ENCODE results near the gene SLC2A11. TPM values are rescaled to one million over a fixed set of nuclear protein-coding genes. Genes with fewer than 3 reads are reported as not detected.

The SLC2A11 gene
- total RNA-seq, 2 experiments from 2014 or later: 16.4 to 50.2 TPM

- Histone ChIP-seq H3K4me1 (ENCODE audit: insufficient read depth, low read length, poor library complexity, severe bottlenecking) (no peaks in the 10 kb centered on the region), H3K9me2 (ENCODE audit: insufficient read depth, low read length) (no peaks in the 10 kb centered on the region), H2AFZ (ENCODE audit: low read length) (no peak overlapping the region), H3K36me3 (ENCODE audit: insufficient read depth, low read length) (peaks cover 31% of the 10 kb centered on the region), H3K27ac (ENCODE audit: low read depth, low read length, poor library complexity, severe bottlenecking) (no peak overlapping the region), H3K4me3 (ENCODE audit: low read depth, low read length, poor library complexity, severe bottlenecking) (no peak overlapping the region), H3K79me2 (ENCODE audit: insufficient read depth, low read depth, low read length) (no peaks in the 10 kb centered on the region), H3K9me3 (ENCODE audit: low read length) (no peaks in the 10 kb centered on the region), H4K20me1 (ENCODE audit: insufficient read depth, low read length) (no peaks in the 10 kb centered on the region), H3K4me2 (ENCODE audit: low read length) (no peak overlapping the region)
- DNase-seq (ENCODE audit: low spot score): no peak
- TF ChIP-seq EZH2phosphoT487 (IDR thresholded peaks at IDR 0.05; ENCODE audit: borderline replicate concordance, low read depth, low read length) (no peak), CTCF (conservative IDR thresholded peaks at IDR 0.05; ENCODE audit: low read length) (no peak)
- BruUV-seq (replicated peaks): no TSS peak
- POLR2A ChIA-PET: interaction anchor here (1.0 kb wide), 1 partner anchor 10 kb away, joined by 3 read pairs; no protein-coding TSS in a partner anchor
- intact Hi-C loops (cut with micrococcal nuclease; ENCODE audit: unreplicated experiment): no loop called here
- CTCF ChIA-PET (ENCODE audit: unreplicated experiment): interaction anchor here (0.5 kb wide), 1 partner anchor 24 kb away, joined by 3 read pairs; no protein-coding TSS in a partner anchor
Observed at GRCh38 chr22:23868580-23868979, 10.9 kb downstream of the SLC2A11 start.

GRCh38 chr22:23874871-23875270 is 17.2 kb downstream of the SLC2A11 start:
- Histone ChIP-seq H2AFZ (ENCODE audit: low read length) (no peak overlapping the region), H4K20me1 (ENCODE audit: insufficient read depth, low read length) (no peaks in the 10 kb centered on the region), H3K4me1 (ENCODE audit: insufficient read depth, low read length, poor library complexity, severe bottlenecking) (peaks cover 10% of the 10 kb centered on the region), H3K27ac (ENCODE audit: low read depth, low read length, poor library complexity, severe bottlenecking) (no peak overlapping the region), H3K4me3 (ENCODE audit: low read depth, low read length, poor library complexity, severe bottlenecking) (no peak overlapping the region), H3K79me2 (ENCODE audit: insufficient read depth, low read depth, low read length) (no peaks in the 10 kb centered on the region), H3K9me2 (ENCODE audit: insufficient read depth, low read length) (no peaks in the 10 kb centered on the region), H3K4me2 (ENCODE audit: low read length) (no peak overlapping the region), H3K9me3 (ENCODE audit: low read length) (no peaks in the 10 kb centered on the region), H3K36me3 (ENCODE audit: insufficient read depth, low read length) (peaks cover 42% of the 10 kb centered on the region)
- BruUV-seq (replicated peaks): no TSS peak
- intact Hi-C loops (cut with micrococcal nuclease; ENCODE audit: unreplicated experiment): no loop called here
- ChIA-PET POLR2A (interaction anchor here (1.0 kb wide), 1 partner anchor 9 kb away, joined by 3 read pairs; no protein-coding TSS in a partner anchor), CTCF (ENCODE audit: unreplicated experiment) (no interaction called here)
- TF ChIP-seq EZH2phosphoT487 (IDR thresholded peaks at IDR 0.05; ENCODE audit: borderline replicate concordance, low read depth, low read length): no peak
- DNase-seq (ENCODE audit: low spot score): no peak

- no peak overlapping the region for H3K27ac ChIP-seq (ENCODE audit: low read depth, low read length, poor library complexity, severe bottlenecking)
- H4K20me1 ChIP-seq (ENCODE audit: insufficient read depth, low read length): no peaks in the 10 kb centered on the region
- CTCF ChIA-PET (ENCODE audit: unreplicated experiment): no interaction called here
- BruUV-seq (replicated peaks): no TSS peak
- no peaks in the 10 kb centered on the region for H3K79me2 ChIP-seq (ENCODE audit: insufficient read depth, low read depth, low read length)
- POLR2A ChIA-PET: interaction anchor here (1.0 kb wide), 1 partner anchor 10 kb away, joined by 3 read pairs; no protein-coding TSS in a partner anchor
- no peak for DNase-seq (ENCODE audit: low spot score)
- H3K4me1 ChIP-seq (ENCODE audit: insufficient read depth, low read length, poor library complexity, severe bottlenecking): peaks cover 10% of the 10 kb centered on the region
- H3K36me3 ChIP-seq (ENCODE audit: insufficient read depth, low read length): peaks cover 36% of the 10 kb centered on the region; the same call in 1 of the 2 replicates
- no peaks in the 10 kb centered on the region for H3K9me3 ChIP-seq (ENCODE audit: low read length)
- H2AFZ ChIP-seq (ENCODE audit: low read length): no peak overlapping the region
- no peaks in the 10 kb centered on the region for H3K9me2 ChIP-seq (ENCODE audit: insufficient read depth, low read length)
- TF ChIP-seq EZH2phosphoT487 (IDR thresholded peaks at IDR 0.05; ENCODE audit: borderline replicate concordance, low read depth, low read length) (no peak), CTCF (conservative IDR thresholded peaks at IDR 0.05; ENCODE audit: low read length) (no peak)
- H3K4me2 ChIP-seq (ENCODE audit: low read length): no peak overlapping the region
- H3K4me3 ChIP-seq (ENCODE audit: low read depth, low read length, poor library complexity, severe bottlenecking): no peak overlapping the region
- intact Hi-C loops (cut with micrococcal nuclease; ENCODE audit: unreplicated experiment): no loop called here
Observed at GRCh38 chr22:23875801-23876200, 18.1 kb downstream of the SLC2A11 start.

Measured in OCI-LY7 (cell line).